Ishikawa (cell line): Measurements from ENCODE around the gene WBP2.

Source experiments
- CEBPB ChIP-seq: IDR thresholded peaks from 2 replicates; pipeline ENCODE4 v1.6.1; 2012
- CREB1 ChIP-seq: IDR thresholded peaks from 2 replicates; pipeline ENCODE4 v1.6.1; 2012; ENCODE audit warnings: low read depth
- EGR1 ChIP-seq: IDR thresholded peaks from 2 replicates; pipeline ENCODE4 v1.6.1; 2012
- EP300 ChIP-seq: IDR thresholded peaks from 2 replicates; pipeline ENCODE4 v1.6.1; 2012; ENCODE audit warnings: borderline replicate concordance
- FOXM1 ChIP-seq: IDR thresholded peaks from 2 replicates; pipeline ENCODE4 v1.6.1; 2012; ENCODE audit warnings: low read depth, borderline replicate concordance
- NFIC ChIP-seq: IDR thresholded peaks from 2 replicates; pipeline ENCODE4 v1.6.1; 2012
- RAD21 ChIP-seq: IDR thresholded peaks from 2 replicates; pipeline ENCODE4 v1.6.1; 2012; ENCODE audit warnings: low read depth
- TAF1 ChIP-seq: IDR thresholded peaks from 2 replicates; pipeline ENCODE4 v1.6.1; 2012; ENCODE audit warnings: low read depth, mild to moderate bottlenecking
- TCF12 ChIP-seq: IDR thresholded peaks from 2 replicates; pipeline ENCODE4 v1.6.1; 2012; ENCODE audit warnings: low read depth
- TEAD4 ChIP-seq: IDR thresholded peaks from 2 replicates; pipeline ENCODE4 v1.6.1; 2012
- YY1 ChIP-seq: IDR thresholded peaks from 2 replicates; pipeline ENCODE4 v1.6.1; 2012; ENCODE audit warnings: low read depth
- ZBTB7A ChIP-seq: IDR thresholded peaks from 2 replicates; pipeline ENCODE4 v1.6.1; 2012; ENCODE audit warnings: low read depth
- TF ChIP-seq, protein P1 (sequence below): IDR thresholded peaks from 2 replicates; pipeline ENCODE4 v1.6.1; 2012
- TF ChIP-seq, protein P2 (sequence below): IDR thresholded peaks from 2 replicates; pipeline ENCODE4 v1.6.1; 2012; ENCODE audit warnings: low read depth, mild to moderate bottlenecking
- TF ChIP-seq, protein P3 (sequence below): IDR thresholded peaks from 2 replicates; pipeline ENCODE4 v1.6.1; 2012

WBP2 gene

DNA sequence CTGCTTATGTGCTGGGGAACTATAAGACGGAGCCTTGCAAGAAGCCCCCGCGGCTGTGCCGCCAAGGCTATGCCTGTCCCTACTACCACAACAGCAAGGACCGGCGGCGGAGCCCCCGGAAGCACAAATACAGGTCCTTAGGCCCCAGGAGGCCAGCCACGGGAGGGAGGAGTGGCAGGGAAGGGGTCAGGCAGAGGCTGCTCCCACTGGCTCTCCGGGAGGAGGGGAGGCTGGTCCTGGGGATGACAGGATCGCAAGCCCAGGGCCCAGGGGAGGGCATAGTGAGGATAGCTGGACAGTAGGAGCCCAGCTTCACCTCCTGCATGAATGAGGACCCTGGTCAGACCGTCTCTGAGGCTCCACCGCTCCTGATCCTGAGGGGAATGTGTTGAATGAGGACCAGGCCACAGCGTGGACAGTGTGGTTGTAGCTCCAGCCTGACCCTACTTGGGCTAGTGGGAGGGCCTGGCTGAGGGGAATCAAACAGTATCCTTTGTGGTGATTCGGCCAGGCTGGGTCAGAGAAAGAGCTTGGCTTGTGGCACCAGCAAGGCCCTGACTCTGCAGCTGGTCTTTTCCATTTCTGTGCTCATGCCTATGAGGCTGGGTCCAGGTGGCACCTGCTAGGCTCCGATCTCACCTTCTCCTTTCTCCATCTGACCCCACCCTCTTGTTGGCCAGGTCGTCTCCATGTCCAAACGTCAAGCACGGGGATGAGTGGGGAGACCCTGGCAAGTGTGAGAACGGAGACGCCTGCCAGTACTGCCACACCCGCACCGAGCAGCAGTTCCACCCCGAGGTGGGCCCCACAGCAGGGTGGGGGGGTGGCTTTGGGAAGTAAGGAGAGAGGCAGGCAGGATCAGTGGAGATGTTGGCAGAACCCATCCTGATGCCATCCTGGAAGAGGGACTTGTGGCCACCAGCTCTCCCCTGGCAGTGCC is 41.8 kb downstream of the WBP2 start:
- no peak for TF ChIP-seq TAF1
- TF ChIP-seq, protein P1, sequence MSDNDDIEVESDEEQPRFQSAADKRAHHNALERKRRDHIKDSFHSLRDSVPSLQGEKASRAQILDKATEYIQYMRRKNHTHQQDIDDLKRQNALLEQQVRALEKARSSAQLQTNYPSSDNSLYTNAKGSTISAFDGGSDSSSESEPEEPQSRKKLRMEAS, result no peak
- TF ChIP-seq EP300, result no peak
- TF ChIP-seq TCF12, result no peak
- TF ChIP-seq YY1, result no peak
- TF ChIP-seq, protein P2, sequence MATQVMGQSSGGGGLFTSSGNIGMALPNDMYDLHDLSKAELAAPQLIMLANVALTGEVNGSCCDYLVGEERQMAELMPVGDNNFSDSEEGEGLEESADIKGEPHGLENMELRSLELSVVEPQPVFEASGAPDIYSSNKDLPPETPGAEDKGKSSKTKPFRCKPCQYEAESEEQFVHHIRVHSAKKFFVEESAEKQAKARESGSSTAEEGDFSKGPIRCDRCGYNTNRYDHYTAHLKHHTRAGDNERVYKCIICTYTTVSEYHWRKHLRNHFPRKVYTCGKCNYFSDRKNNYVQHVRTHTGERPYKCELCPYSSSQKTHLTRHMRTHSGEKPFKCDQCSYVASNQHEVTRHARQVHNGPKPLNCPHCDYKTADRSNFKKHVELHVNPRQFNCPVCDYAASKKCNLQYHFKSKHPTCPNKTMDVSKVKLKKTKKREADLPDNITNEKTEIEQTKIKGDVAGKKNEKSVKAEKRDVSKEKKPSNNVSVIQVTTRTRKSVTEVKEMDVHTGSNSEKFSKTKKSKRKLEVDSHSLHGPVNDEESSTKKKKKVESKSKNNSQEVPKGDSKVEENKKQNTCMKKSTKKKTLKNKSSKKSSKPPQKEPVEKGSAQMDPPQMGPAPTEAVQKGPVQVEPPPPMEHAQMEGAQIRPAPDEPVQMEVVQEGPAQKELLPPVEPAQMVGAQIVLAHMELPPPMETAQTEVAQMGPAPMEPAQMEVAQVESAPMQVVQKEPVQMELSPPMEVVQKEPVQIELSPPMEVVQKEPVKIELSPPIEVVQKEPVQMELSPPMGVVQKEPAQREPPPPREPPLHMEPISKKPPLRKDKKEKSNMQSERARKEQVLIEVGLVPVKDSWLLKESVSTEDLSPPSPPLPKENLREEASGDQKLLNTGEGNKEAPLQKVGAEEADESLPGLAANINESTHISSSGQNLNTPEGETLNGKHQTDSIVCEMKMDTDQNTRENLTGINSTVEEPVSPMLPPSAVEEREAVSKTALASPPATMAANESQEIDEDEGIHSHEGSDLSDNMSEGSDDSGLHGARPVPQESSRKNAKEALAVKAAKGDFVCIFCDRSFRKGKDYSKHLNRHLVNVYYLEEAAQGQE, result no peak
- TF ChIP-seq CREB1, result no peak
- no peak for TF ChIP-seq EGR1
- TF ChIP-seq NFIC, result no peak
- no peak for TF ChIP-seq FOXM1
- no peak for TF ChIP-seq CEBPB
- no peak for TF ChIP-seq TEAD4

DNA sequence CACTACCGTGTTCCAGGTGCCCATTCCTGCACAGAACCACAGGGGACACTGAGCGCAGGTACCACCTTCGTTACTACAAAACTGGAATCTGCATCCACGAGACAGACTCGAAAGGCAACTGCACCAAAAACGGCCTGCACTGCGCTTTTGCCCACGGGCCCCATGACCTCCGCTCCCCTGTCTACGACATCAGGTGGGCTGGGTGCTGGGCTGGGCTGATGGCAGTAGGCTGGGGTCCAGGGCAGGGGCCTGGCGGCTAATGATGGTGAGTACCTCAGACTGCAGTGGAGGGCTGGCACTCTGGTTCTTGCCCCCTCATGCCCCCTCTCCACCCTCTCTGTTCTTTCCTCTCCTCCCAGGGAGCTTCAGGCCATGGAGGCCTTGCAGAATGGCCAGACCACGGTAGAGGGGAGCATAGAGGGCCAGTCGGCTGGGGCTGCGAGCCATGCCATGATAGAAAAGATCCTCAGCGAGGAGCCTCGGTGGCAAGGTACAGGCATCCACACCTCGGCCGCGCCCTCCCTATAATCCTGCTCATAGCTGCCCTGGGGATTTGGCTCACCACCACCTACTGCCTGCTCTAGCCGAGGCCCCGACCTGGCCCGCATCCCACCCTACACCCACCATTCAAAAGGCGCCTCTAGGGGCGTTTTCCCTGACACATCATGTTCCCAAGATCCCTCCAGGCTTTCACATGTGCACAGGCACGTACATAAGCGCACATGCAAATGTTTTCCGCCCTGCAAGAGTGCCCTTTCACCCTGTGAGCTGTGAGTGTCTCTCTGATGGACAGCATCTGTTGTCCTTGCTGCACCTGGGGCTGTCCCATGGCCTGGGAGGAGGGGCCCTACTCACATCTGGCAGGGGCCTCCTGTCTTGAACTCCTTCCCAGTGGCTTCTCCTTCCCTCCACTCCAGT is 42.8 kb downstream of the WBP2 start:
- TF ChIP-seq RAD21 (no peak), YY1 (no peak), TAF1 (no peak), CREB1 (no peak), TEAD4 (no peak), CEBPB (no peak), ZBTB7A (no peak), TCF12 (no peak), EP300 (no peak), EGR1 (no peak), FOXM1 (no peak), NFIC (no peak)
- TF ChIP-seq, protein P2, result no peak
- TF ChIP-seq, protein P3, sequence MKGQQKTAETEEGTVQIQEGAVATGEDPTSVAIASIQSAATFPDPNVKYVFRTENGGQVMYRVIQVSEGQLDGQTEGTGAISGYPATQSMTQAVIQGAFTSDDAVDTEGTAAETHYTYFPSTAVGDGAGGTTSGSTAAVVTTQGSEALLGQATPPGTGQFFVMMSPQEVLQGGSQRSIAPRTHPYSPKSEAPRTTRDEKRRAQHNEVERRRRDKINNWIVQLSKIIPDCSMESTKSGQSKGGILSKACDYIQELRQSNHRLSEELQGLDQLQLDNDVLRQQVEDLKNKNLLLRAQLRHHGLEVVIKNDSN, result no peak
- TF ChIP-seq, protein P1, result no peak

DNA sequence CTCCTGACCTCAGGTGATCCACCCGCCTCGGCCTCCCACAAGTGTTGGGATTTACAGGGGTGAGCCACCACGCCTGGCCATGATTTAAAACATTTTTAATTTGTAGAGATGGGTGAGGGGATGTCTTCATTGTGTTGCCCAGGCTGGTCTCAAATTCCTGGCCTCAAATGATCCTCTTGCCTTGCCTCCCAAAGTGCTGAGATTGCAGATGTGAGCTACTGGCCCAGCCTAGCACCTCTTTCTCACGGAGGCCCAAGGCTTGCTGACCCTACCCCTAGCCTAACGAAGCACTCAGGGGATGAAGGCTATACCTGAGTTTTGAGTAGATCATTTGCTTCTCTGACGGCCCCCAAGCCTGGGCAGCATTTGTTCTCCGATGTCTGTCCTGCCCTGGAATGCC is 44.0 kb downstream of the WBP2 start:
- no peak for TF ChIP-seq EP300
- no peak for TF ChIP-seq CREB1
- no peak for TF ChIP-seq TAF1
- TF ChIP-seq FOXM1, result no peak
- TF ChIP-seq, protein P2, result no peak
- no peak for TF ChIP-seq YY1
- no peak for TF ChIP-seq ZBTB7A
- TF ChIP-seq EGR1, result no peak
- TF ChIP-seq TCF12, result no peak
- TF ChIP-seq, protein P3, result no peak
